Measurements from ENCODE around the gene TECR. TPM values are rescaled to one million over a fixed set of nuclear protein-coding genes. Genes with fewer than 3 reads are reported as not detected.
"Not testable (repeated sequence)": the region's sequence is repeated elsewhere in the genome, so short reads cannot be mapped to it uniquely, and the experiment has no call there.

Gene TECR
- total RNA-seq, 4 donors from 2014 or later = 4.6 to 68.2 (median 33.9) TPM

DNA sequence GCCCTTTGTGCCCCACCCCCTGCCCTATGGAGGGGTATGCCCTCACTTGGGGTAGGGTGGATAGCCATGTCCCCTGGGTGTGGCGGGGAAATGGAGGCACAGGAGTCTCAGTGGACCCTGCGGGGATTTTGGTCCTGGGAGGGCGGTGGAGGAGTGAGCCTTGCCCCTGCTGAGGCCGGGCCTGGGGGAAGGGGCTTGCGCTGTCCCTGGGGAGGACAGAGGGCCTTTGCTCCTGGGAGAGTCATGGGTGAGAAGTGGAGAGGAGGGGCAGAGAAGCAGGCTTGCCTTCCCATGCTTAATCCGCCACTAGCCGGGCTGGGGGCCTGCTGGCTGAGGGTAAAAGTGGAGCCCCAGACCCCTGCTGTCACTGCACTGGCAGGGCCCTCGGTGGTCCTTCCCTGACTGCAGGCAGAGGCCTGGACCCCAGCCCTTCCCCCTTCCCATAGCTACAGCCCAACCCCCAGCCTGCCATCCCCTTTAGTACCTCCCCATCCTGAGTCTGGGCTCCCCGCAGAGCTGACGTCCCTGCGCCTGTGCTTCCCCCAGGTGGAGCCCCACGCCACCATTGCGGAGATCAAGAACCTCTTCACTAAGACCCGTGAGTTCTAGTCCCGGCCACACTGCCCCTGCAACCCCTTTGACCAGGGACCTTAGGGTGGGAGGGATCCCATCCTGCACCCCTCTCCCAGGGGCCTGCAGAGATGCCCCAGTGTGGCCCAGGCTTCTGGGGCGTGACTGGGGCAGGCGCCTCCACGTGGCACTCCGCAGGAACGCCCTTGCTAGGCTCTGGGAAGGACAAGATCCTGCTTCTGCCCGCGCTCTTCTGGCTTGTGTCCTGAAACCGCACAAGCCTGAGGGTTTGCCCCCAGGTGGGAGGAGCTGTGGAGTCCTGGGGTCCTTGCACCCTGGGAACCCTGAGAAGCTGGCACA is 33.5 kb downstream of the TECR start:
- H3K4me3 ChIP-seq = no peak overlapping the region
- intact Hi-C loops (cut with DNase I; ENCODE audit: low total_unique reads) = no loop called here

GRCh38 chr19:14563590-14563926 is 34.2 kb downstream of the TECR start:
- DNase-seq = no peak
- TF ChIP-seq POLR2A (IDR thresholded peaks at IDR 0.05) = no peak
- TF ChIP-seq, protein P1, sequence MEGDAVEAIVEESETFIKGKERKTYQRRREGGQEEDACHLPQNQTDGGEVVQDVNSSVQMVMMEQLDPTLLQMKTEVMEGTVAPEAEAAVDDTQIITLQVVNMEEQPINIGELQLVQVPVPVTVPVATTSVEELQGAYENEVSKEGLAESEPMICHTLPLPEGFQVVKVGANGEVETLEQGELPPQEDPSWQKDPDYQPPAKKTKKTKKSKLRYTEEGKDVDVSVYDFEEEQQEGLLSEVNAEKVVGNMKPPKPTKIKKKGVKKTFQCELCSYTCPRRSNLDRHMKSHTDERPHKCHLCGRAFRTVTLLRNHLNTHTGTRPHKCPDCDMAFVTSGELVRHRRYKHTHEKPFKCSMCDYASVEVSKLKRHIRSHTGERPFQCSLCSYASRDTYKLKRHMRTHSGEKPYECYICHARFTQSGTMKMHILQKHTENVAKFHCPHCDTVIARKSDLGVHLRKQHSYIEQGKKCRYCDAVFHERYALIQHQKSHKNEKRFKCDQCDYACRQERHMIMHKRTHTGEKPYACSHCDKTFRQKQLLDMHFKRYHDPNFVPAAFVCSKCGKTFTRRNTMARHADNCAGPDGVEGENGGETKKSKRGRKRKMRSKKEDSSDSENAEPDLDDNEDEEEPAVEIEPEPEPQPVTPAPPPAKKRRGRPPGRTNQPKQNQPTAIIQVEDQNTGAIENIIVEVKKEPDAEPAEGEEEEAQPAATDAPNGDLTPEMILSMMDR (IDR thresholded peaks at IDR 0.05) = no peak
- H3K4me3 ChIP-seq = no peak overlapping the region
- H3K27ac ChIP-seq = no peak overlapping the region
- H3K36me3 ChIP-seq = no peaks in the 10 kb centered on the region
- H3K9me3 ChIP-seq = no peaks in the 10 kb centered on the region
- H3K4me1 ChIP-seq = no peaks in the 10 kb centered on the region
- intact Hi-C loops (cut with DNase I; ENCODE audit: low total_unique reads) = no loop called here
- no peaks in the 10 kb centered on the region for H3K27me3 ChIP-seq

More for the DNA sequence above, 33.5 kb downstream of the TECR start:
- TF ChIP-seq POLR2A (IDR thresholded peaks at IDR 0.05) = no peak
- TF ChIP-seq, protein P1 (IDR thresholded peaks at IDR 0.05) = no peak
- no peaks in the 10 kb centered on the region for H3K4me1 ChIP-seq
- no peaks in the 10 kb centered on the region for H3K36me3 ChIP-seq
- H3K27ac ChIP-seq = peak overlapping the region in 1 of 2 donors; percentile 39
- no peaks in the 10 kb centered on the region for H3K9me3 ChIP-seq
- H3K27me3 ChIP-seq = no peaks in the 10 kb centered on the region
- DNase-seq = no peak

DNA sequence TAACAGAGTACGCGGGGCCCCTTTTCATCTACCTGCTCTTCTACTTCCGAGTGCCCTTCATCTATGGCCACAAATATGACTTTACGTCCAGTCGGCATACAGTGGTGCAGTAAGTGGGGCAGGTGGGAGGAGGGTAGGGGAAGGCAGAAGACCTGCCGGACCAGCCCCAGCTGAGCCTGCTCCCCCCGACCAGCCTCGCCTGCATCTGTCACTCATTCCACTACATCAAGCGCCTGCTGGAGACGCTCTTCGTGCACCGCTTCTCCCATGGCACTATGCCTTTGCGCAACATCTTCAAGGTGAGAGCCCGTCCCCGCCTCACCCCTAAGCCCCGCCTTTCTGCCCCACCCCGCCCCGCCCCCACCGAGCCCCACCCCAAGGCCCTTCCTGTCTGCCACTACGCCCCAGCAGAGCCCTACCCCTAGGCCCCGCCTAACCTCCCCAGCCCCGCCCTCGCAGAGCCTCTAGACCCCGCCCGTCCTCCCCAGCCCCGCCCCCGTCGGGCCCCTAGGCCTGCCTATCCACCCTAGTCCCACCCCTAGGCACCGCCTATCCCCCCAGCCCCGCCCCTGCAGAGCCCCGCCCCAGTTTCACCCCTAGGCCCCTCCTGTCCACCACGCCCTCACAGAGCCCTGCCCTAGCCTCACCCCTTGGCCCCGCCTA is 34.7 kb downstream of the TECR start:
- Histone ChIP-seq H3K27me3 (no peaks in the 10 kb centered on the region), H3K4me1 (no peaks in the 10 kb centered on the region), H3K27ac (no peak overlapping the region), H3K4me3 (no peak overlapping the region), H3K9me3 (no peaks in the 10 kb centered on the region), H3K36me3 (no peaks in the 10 kb centered on the region)
- DNase-seq = no peak
- intact Hi-C loops (cut with DNase I; ENCODE audit: low total_unique reads) = no loop called here
- TF ChIP-seq POLR2A (IDR thresholded peaks at IDR 0.05) = no peak
- TF ChIP-seq, protein P1 (IDR thresholded peaks at IDR 0.05) = no peak

- H3K27me3 ChIP-seq; DNase-seq; H3K4me3 ChIP-seq; H3K9me3 ChIP-seq; H3K36me3 ChIP-seq; H3K27ac ChIP-seq; H3K4me1 ChIP-seq; intact Hi-C loops (cut with DNase I; ENCODE audit: low total_unique reads): not testable (repeated sequence)
Observed at GRCh38 chr19:14564652-14565297, 35.4 kb downstream of the TECR start.

GRCh38 chr19:14565298-14565679 is 35.9 kb downstream of the TECR start:
- Histone ChIP-seq H3K27ac (no peak overlapping the region), H3K4me1 (peaks cover 0 to under 1% of the 10 kb centered on the region in 2 donors)

More at GRCh38 chr19:14565298-14565679, 35.9 kb downstream of the TECR start:
- DNase-seq = no peak
- H3K27me3 ChIP-seq = no peaks in the 10 kb centered on the region
- H3K4me3 ChIP-seq = no peak overlapping the region
- TF ChIP-seq, protein P1 (IDR thresholded peaks at IDR 0.05) = no peak
- intact Hi-C loops (cut with DNase I; ENCODE audit: low total_unique reads) = no loop called here
- H3K36me3 ChIP-seq = no peaks in the 10 kb centered on the region
- no peaks in the 10 kb centered on the region for H3K9me3 ChIP-seq

Data from uterus (tissue), 4 donors.